ENCODE data around the gene ARFGAP3.

DNA sequence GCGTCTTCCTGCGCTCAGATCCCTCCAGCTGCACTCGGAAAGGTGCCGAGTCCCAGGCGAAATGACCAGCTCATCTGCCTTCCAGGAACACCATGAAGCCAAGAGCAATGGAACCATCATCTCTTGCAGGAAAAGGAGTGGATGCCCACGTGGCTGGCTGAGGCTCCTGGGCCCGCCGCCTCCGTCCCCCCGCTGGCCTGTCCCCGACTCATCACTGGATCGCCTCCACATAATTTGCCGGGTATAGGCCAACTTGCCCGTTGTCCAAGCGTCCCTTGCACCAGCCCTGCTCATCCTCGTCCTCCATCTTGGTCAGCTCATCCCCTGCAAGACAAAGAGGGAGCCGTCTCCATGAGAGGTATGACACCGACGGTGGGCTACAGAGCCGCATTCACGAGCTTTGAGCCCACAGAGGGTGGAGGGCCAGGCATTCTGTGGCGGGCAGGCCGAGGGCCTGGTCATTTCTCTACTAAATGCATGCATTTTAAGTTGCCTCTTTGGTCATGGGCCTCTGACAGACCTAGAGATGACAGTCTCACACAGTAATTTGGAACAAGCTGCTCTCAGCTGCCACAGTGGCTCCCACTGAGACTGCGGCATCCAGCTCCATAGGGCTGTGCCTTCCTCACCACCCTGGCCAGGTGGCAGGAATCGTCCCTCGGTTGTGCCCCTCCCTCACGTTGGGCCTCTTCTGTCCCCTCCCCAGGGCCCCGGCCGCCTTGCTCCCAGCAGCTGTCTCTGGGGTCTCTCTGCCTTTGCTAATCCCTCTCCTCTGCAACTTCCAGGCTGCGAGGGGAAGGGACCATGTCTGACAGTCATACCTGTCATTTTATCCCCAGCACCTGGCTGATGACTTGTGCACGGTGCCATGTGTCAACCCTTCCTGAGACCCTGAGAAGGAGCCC, 14.3 kb upstream of the ARFGAP3 start:
- TF ChIP-seq ELF4 (CRISPR knock-in tag; IDR thresholded peaks at IDR 0.05; ENCODE audit: low read depth) (no peak), IRF2 (CRISPR knock-in tag; IDR thresholded peaks at IDR 0.05; ENCODE audit: borderline replicate concordance, low read depth) (no peak), MYBL2 (CRISPR knock-in tag; IDR thresholded peaks at IDR 0.05) (no peak), NFYB (CRISPR knock-in tag; conservative IDR thresholded peaks at IDR 0.05; ENCODE audit: low read depth) (no peak), KAT7 (CRISPR knock-in tag; IDR thresholded peaks at IDR 0.05; ENCODE audit: borderline replicate concordance) (no peak), JUN (CRISPR knock-in tag; IDR thresholded peaks at IDR 0.05) (no peak)
- TF ChIP-seq, protein P1, sequence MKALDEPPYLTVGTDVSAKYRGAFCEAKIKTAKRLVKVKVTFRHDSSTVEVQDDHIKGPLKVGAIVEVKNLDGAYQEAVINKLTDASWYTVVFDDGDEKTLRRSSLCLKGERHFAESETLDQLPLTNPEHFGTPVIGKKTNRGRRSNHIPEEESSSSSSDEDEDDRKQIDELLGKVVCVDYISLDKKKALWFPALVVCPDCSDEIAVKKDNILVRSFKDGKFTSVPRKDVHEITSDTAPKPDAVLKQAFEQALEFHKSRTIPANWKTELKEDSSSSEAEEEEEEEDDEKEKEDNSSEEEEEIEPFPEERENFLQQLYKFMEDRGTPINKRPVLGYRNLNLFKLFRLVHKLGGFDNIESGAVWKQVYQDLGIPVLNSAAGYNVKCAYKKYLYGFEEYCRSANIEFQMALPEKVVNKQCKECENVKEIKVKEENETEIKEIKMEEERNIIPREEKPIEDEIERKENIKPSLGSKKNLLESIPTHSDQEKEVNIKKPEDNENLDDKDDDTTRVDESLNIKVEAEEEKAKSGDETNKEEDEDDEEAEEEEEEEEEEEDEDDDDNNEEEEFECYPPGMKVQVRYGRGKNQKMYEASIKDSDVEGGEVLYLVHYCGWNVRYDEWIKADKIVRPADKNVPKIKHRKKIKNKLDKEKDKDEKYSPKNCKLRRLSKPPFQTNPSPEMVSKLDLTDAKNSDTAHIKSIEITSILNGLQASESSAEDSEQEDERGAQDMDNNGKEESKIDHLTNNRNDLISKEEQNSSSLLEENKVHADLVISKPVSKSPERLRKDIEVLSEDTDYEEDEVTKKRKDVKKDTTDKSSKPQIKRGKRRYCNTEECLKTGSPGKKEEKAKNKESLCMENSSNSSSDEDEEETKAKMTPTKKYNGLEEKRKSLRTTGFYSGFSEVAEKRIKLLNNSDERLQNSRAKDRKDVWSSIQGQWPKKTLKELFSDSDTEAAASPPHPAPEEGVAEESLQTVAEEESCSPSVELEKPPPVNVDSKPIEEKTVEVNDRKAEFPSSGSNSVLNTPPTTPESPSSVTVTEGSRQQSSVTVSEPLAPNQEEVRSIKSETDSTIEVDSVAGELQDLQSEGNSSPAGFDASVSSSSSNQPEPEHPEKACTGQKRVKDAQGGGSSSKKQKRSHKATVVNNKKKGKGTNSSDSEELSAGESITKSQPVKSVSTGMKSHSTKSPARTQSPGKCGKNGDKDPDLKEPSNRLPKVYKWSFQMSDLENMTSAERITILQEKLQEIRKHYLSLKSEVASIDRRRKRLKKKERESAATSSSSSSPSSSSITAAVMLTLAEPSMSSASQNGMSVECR (CRISPR knock-in tag; IDR thresholded peaks at IDR 0.05; ENCODE audit: borderline replicate concordance): no peak
- TF ChIP-seq, protein P2, sequence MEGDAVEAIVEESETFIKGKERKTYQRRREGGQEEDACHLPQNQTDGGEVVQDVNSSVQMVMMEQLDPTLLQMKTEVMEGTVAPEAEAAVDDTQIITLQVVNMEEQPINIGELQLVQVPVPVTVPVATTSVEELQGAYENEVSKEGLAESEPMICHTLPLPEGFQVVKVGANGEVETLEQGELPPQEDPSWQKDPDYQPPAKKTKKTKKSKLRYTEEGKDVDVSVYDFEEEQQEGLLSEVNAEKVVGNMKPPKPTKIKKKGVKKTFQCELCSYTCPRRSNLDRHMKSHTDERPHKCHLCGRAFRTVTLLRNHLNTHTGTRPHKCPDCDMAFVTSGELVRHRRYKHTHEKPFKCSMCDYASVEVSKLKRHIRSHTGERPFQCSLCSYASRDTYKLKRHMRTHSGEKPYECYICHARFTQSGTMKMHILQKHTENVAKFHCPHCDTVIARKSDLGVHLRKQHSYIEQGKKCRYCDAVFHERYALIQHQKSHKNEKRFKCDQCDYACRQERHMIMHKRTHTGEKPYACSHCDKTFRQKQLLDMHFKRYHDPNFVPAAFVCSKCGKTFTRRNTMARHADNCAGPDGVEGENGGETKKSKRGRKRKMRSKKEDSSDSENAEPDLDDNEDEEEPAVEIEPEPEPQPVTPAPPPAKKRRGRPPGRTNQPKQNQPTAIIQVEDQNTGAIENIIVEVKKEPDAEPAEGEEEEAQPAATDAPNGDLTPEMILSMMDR (IDR thresholded peaks at IDR 0.05): no peak
- TF ChIP-seq, protein P3, sequence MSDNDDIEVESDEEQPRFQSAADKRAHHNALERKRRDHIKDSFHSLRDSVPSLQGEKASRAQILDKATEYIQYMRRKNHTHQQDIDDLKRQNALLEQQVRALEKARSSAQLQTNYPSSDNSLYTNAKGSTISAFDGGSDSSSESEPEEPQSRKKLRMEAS (CRISPR knock-in tag; IDR thresholded peaks at IDR 0.05): no peak

All from WTC11 (cell line).